Erythroblast (primary cell): ENCODE results near the gene REV3L.

ENCODE experiments used
- GATA1 ChIP-seq: IDR thresholded peaks from 2 replicates; pipeline ENCODE4 v1.6.1; 2011; ENCODE audit warnings: low read depth, mild to moderate bottlenecking, control low read depth, low read length, moderate library complexity
- POLR2A ChIP-seq: IDR thresholded peaks from 2 replicates; pipeline ENCODE4 v1.6.1; 2011; ENCODE audit warnings: mild to moderate bottlenecking, low read length

DNA sequence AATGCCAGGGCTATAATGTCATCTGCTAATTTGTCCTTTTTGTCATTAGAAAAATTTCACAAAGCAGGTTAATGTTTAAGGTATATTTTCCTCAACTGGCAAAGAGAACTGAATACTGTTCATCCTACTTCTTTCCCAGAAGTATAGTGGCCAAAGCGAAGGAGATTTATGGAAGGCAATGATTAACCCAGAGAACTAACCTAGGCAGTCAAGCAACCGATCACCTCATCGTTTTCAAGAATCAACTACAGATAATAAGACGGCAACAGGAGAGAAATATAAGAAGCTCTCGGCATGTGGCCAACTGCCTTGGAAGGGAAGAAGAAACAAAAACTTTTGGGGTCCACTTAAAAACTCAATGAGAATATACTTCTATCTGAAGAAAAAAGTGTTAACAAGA lies 38.2 kb downstream of the REV3L start:
- TF ChIP-seq POLR2A (no peak), GATA1 (no peak)
